ENCODE data around the gene OR8B12. TPM values are rescaled to one million over a fixed set of nuclear protein-coding genes. Genes with fewer than 3 reads are reported as not detected.
A peak's percentile ranks its signal among the peaks of the same experiment; 100 is the strongest.

OR8B12 gene
- total RNA-seq, 2 experiments from 2014 or later, result not detected

GRCh38 chr11:124586238-124586860 is 42.9 kb upstream of the OR8B12 start:
- Histone ChIP-seq H3K27me3 (ENCODE audit: control insufficient read depth in 1 of 2, insufficient read depth in 2 of 2, low read length in 2 of 2) (peaks cover 0 to 3% of the 10 kb centered on the region in 2 experiments), H3K27ac (ENCODE audit: low read depth in 1 of 2, low read length in 2 of 2) (no peak overlapping the region), H3K36me3 (ENCODE audit: insufficient read depth, low read length) (no peaks in the 10 kb centered on the region), H3K9me3 (ENCODE audit: control insufficient read depth in 1 of 2, insufficient read depth in 1 of 2, low read length in 2 of 2) (no peaks in the 10 kb centered on the region), H3K4me3 (ENCODE audit: low read length) (no peak overlapping the region), H3K4me1 (ENCODE audit: insufficient read depth, low read length) (no peaks in the 10 kb centered on the region)
- DNase-seq (peak in 13 of 14 experiments; percentile 5 to 59 (median 28)), ATAC-seq (ENCODE audit: poor library complexity) (no peak)
- POLR2A ChIA-PET, result no interaction called here
- TF ChIP-seq CTCF (IDR thresholded peaks at IDR 0.05), result peak; percentile 73
- no peaks in the 10 kb centered on the region for H3K9me3 Mint-ChIP-seq
- no peaks in the 10 kb centered on the region for H3K4me1 Mint-ChIP-seq (ENCODE audit: low read depth)
- CTCF ChIA-PET, result interaction anchor here (0.6 to 1.4 kb wide), 7 partner anchors 9 to 1046 kb away, joined by 3 to 6 read pairs (median 3); no protein-coding TSS in a partner anchor
- H3K27me3 Mint-ChIP-seq, result peaks cover 37% of the 10 kb centered on the region
- no peak overlapping the region for H3K27ac Mint-ChIP-seq
- H3K36me3 Mint-ChIP-seq (ENCODE audit: low read depth), result no peaks in the 10 kb centered on the region
- no peak overlapping the region for H3K4me3 Mint-ChIP-seq
- intact Hi-C loops (cut with DNase I, micrococcal nuclease), result loop anchor here in 1 of 2 experiments (2.0 to 5.0 kb wide), 2 partner anchors 172 to 514 kb away; no protein-coding TSS in a partner anchor

GRCh38 chr11:124584681-124585372 is 41.4 kb upstream of the OR8B12 start:
- CTCF ChIA-PET, result no interaction called here
- no peak overlapping the region for H3K4me3 ChIP-seq (ENCODE audit: low read length)
- Mint-ChIP-seq H3K9me3 (no peaks in the 10 kb centered on the region), H3K36me3 (ENCODE audit: low read depth) (no peaks in the 10 kb centered on the region), H3K27ac (no peak overlapping the region), H3K4me1 (ENCODE audit: low read depth) (no peaks in the 10 kb centered on the region), H3K27me3 (peaks cover 33% of the 10 kb centered on the region), H3K4me3 (no peak overlapping the region)
- no peaks in the 10 kb centered on the region for H3K36me3 ChIP-seq (ENCODE audit: insufficient read depth, low read length)
- no peak overlapping the region for H3K27ac ChIP-seq (ENCODE audit: low read depth in 1 of 2, low read length in 2 of 2)
- TF ChIP-seq CTCF (IDR thresholded peaks at IDR 0.05), result no peak
- ATAC-seq (ENCODE audit: poor library complexity), result no peak
- POLR2A ChIA-PET, result no interaction called here
- H3K4me1 ChIP-seq (ENCODE audit: insufficient read depth, low read length), result no peaks in the 10 kb centered on the region
- peaks cover 0 to 3% of the 10 kb centered on the region in 2 experiments for H3K27me3 ChIP-seq (ENCODE audit: control insufficient read depth in 1 of 2, insufficient read depth in 2 of 2, low read length in 2 of 2)
- H3K9me3 ChIP-seq (ENCODE audit: control insufficient read depth in 1 of 2, insufficient read depth in 1 of 2, low read length in 2 of 2), result no peaks in the 10 kb centered on the region
- intact Hi-C loops (cut with DNase I, micrococcal nuclease), result loop anchor here (2.0 to 5.0 kb wide), 2 partner anchors 168 to 513 kb away; no protein-coding TSS in a partner anchor
- no peak for DNase-seq

DNA sequence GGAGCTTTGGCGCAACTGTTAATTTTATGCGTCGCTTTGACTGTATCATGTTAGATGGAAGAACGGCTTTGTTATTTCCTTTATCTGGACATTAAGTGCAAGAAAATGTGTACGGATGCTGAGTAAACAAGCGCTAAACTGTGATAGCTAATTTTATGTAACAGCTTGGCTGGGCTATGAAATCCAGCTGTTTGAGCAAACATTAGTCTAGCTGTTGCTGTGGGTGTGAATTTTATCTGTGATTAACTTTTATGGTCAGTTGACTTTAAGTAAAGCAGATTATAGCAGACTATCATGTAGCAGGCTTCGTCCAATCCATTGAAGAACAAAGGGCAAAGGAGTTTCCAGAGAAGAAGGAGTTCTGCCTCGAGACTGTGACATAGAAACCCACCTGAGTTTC is 40.3 kb upstream of the OR8B12 start:
- Mint-ChIP-seq H3K9me3 (no peaks in the 10 kb centered on the region), H3K36me3 (ENCODE audit: low read depth) (no peaks in the 10 kb centered on the region), H3K27ac (no peak overlapping the region), H3K4me1 (ENCODE audit: low read depth) (no peaks in the 10 kb centered on the region), H3K4me3 (no peak overlapping the region), H3K27me3 (peaks cover 29% of the 10 kb centered on the region)
- Histone ChIP-seq H3K36me3 (ENCODE audit: insufficient read depth, low read length) (no peaks in the 10 kb centered on the region), H3K27ac (ENCODE audit: low read depth in 1 of 2, low read length in 2 of 2) (no peak overlapping the region), H3K4me3 (ENCODE audit: low read length) (no peak overlapping the region), H3K4me1 (ENCODE audit: insufficient read depth, low read length) (no peaks in the 10 kb centered on the region), H3K27me3 (ENCODE audit: control insufficient read depth in 1 of 2, insufficient read depth in 2 of 2, low read length in 2 of 2) (peaks cover 0 to 3% of the 10 kb centered on the region in 2 experiments), H3K9me3 (ENCODE audit: control insufficient read depth in 1 of 2, insufficient read depth in 1 of 2, low read length in 2 of 2) (no peaks in the 10 kb centered on the region)
- no peak for DNase-seq
- ChIA-PET CTCF (interaction anchor here (1.2 kb wide), 1 partner anchor 10 kb away, joined by 3 read pairs; no protein-coding TSS in a partner anchor), POLR2A (no interaction called here)
- intact Hi-C loops (cut with DNase I, micrococcal nuclease), result loop anchor here in 1 of 2 experiments (2.0 kb wide), 1 partner anchor 167 kb away; no protein-coding TSS in a partner anchor
- no peak for TF ChIP-seq CTCF (IDR thresholded peaks at IDR 0.05)
- no peak for ATAC-seq (ENCODE audit: poor library complexity)

All from CD4-positive, alpha-beta T cell (primary cell).